NCI-H345 (cell line): Measurements from ENCODE around the gene UBA3.

Experiments
- DNase-seq: peaks from one replicate; lab custom pipeline; 2025; lab: John Stamatoyannopoulos, UW

Gene UBA3

DNA sequence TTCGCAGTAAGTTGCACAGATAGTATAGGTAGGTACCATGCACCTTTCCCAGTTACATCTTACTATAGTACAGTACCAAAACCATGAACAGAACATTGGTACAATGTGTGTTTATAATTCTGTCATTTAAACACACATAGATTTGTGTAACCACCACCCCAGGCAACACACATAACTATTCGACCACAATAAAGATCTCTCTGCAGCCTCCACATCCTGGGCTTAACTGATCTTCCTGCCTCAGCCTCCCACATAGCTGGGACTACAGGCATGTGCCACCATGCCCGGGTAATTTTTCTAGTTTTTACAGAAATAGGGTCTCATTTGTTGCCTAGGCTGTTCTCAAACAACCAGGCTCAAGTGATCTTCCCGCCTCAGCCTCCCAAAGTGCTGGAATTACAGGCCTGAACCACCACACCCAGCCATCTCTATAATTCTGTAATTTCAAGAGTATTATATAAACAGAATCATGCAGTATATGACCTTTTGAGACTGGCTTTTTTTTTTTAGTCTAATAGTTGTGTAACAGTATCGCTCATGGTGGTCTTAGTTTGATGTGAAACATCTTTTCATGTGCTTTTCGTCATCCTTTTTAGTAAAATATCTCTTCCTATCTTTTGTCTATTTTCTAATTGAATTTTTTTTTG is 14.7 kb downstream of the UBA3 start:
- DNase-seq: no peak

DNA sequence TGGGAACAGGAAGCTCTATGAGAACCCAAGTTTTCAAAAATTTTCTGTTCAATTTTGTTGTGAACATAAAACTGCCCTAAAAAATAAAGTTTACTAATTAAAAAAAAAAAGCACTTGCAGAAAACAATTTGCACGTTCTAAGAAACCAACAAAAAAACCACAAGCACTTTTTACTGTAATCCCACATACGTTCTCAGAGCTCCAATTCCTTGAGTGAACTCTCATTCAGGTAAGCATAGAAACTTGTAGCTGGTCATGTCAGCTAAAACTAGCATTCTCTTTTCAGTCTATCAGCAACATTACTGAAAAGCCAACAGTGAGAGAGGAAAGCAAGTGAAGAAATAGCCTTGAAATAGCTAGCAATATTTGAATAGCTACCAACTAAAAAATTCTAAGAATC is 16.5 kb downstream of the UBA3 start:
- DNase-seq: no peak

DNA sequence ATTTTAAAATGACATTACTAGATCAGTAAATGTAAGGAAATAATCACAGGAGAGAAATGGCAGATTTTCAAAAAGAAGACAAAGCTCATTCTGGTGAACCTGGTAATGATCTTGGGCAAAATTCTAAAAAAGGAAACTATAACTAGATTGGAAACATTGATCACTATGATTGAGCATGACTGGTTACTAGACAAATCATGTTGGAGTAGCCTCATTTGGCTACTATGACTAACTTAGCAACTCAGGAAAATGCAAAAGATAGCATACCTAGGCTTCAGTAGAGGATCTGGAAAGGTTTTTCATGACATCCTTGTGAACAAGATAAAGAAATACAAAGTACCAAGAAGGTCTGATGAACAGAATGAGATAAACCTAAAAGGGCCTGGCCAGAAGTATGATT is 20.5 kb downstream of the UBA3 start:
- DNase-seq: no peak

DNA sequence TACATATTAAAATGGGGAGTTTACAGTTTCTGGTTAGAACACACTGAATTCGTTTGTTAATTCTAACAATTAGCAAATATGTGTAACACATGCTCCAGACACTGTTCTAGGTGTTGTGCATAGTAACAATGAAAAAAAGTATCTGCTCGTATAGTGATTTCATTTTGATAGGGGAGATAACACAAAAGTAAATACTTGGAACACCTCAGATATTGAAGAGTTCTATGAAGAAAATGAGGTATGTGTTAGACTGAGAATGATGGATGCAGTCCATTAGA is 21.3 kb downstream of the UBA3 start:
- DNase-seq: no peak

DNA sequence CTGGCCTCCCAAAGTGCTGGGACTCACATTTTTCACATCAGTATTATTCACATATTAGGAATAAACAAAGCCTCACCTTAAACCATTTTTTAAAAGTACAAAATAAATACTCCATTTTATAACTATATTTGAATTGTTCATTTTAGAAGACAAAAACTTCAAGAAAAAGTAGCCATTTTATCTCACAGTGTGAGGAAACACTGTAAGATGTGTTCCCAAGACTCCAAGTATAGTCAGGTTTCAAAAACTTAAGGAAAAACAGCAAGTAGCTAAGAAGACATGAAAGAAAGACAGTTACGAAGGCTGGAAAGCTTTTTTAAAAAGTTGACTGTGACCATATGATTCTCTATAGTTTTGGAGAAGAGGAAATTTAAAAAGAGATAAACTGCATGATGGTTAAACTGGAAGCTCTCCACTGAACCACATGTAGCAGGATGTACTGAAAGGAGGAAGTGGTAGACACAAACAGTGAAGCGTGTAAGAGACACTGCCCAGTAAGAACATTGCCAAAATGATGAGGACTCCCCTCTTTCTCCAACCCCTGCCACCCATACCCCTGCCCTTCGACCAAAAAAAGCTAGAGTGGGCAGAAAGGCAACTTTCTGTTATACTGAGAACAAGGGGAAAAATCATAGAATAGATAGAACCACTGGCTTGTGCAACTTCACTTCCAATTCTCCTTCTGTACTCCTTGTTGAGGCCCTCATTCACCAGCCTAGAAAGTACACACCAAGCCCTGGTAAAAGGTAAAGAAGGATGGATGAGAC is 21.8 kb downstream of the UBA3 start:
- no peak for DNase-seq

DNA sequence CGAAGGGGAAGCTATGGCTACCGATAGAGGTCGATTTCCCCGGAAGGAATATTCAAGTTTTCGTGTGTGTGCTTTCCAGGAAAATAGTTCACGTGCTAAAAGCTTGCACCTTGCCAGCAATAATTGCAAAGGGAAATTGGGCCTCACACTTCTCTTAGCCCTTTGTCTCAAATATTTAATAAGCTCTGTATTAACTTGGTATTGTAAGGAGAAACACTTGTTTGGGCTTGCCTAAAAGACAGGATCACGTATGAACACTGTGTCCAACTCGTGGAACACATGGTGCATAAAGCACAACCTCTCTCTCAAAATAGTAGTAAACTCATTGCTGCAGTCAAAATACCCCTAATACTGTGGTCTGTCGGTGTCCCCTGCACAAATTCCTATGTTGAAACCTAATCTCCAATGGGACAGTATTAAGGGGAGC is 27.7 kb downstream of the UBA3 start:
- DNase-seq: no peak

DNA sequence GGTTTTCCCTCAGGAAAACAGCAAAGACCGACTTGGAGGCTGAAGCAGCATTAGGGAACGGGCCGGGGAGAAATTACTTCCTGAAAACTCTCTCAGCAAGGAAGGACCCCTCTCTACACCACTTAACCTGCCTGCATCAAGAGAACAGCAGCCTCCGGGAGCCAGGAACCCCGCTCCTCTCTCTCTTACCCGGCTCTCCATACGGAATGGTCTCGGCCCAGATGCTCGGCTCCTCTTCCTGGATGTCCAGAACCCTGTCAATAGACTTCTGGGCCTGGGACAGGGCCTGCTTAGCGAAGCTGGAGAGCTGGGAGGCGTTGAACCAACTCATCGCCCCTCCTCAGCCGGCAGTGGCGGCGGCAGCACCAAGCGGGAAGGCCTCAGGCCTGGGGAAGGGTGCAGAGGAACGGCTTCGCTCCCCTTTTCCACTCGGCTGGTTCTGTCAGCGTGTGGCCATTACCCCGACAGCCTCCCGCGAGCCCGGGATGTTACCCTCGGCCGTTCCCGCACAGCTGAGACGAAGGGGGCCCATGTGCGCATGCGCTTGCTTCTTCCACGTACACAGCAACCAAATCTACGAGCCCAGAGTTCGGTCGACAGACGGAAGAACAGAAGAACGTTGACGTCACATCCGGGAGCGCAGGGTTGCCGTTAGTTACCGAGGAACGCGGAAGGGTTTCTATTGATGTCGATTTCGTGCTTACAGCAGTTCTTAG is 28.3 kb downstream of the UBA3 start, which contains the start of gene TMF1:
TMF1 (minus strand) TSS at position 578 of the 716 bp plus-strand sequence; CDS start at position 331, 247 bp downstream.
- DNase-seq: no peak

DNA sequence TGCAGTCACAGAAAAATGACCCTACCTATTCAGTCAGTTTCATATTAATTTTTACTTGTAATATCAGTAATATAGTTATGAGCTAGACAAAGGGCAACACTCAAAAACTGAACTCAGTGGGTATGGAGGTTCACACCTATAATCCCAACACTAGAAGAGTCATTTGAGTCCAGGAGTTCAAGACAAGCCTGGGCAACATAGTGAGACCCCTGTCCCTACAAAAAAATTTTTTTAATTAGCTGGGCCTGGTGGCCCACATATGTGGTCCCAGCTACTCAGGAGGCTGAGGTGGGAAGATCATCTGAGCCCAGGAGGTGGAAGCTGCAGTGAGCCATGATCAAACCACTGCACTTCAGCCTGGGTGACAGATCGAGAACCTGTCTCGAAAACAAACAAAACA is 31.2 kb downstream of the UBA3 start:
- DNase-seq: no peak

DNA sequence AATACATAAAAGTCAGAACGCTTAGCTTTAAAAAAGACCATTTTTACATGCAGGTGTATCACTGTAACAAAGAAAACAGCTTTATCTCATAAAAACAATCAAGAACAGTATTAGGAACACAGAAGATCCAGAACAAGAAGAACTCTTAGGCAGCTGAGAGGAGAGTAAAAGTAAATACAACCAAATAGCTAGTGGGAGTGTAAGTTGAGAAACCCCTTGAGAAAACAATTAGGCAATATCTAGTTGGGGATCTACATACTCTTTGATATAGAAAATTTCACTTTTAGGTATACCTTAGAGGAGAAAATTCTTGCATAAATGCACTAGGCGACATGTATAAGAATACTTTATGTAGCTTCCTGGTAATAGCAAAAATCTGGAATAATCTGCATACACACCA is 35.6 kb downstream of the UBA3 start:
- DNase-seq: no peak

DNA sequence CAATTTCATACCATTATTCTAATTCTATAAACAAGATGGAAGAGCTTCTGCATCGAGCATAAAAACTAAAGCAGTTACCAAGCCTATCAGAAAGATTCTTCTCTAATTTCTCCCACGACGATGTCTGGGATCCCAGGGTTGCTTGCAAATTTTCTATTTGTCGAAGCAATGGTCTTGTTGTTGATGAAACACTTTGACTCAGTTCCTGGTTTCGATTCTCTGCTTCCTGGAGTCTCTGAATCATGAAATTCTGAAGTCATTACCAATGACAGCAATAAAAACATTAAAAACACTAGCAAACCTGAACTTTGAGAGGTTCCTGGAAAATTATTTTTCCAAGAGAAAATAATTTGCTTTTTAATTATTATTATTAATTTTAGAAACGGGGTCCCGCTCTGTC is 46.7 kb downstream of the UBA3 start:
- no peak for DNase-seq

DNA sequence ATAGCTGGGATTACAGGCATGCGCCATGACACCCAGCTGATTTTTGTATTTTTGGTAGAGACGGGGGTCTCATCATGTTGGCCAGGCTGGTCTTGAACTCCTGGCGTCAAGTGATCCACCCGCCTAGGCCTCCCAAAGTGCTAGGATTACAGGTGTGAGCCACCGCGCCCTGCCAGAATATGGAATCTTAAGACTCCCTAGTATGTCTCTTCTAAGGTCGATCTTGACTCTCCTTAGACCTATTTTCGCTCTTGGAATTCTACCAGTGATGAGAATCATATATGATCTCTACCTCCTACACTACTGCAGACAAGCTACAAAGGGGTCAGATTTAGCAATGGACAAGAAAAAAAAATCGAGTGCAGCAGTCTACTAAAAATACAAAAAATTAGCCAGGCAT is 47.4 kb downstream of the UBA3 start:
- DNase-seq: no peak

DNA sequence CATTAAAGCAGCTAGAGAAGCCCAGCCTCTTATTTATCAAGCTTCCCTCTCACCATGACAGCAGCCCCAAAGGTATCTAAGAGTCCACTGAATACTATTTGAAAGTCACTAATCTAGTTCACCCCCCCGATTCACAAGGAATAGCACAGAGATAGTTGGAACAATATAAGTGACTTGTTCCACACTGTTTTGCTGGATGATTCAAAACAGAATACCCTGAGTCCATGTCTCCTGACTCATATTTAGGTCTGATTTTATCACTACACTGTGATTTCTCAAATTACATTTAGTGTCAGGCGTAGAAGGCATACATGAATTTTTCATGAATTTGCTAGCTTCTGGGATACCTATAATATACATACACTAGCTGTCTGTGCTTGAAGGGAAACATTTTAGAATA is 48.0 kb downstream of the UBA3 start:
- no peak for DNase-seq

DNA sequence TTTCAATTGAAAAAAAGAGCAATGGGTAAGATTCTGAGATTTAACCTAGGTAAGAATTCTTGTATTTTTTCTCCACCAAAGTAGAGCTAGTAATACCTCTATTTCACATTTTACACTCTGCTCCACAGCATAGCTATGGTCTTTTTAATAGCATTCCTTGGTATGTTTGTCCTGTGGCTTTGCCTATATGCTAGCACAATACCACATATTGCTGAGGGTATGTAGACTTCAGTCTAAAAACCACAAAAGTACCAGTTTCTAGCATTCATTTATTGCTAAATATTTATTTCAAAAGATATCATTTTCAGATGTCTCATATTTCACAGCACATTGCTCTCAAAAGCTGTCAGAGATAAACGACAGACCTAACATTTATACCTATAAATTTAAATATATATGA is 48.5 kb downstream of the UBA3 start:
- DNase-seq: no peak

DNA sequence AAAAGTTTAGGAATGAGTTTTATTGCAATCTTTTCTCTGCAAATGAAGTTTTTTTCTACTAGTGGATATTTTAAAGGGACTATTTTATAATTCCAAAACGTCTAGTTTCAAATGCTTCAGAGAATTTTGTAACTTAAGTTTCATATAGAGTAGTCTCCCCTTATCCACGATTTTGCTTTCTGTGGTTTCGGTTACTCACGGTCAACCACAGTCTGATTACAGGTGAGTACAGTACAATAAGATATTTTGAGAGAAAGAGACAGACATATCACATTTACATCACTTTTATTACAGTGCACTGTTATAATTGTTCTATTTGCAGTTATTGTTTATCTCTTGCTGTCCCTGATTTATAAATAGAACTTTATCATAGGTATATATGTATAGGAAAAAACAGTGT is 59.3 kb downstream of the UBA3 start:
- DNase-seq: no peak

DNA sequence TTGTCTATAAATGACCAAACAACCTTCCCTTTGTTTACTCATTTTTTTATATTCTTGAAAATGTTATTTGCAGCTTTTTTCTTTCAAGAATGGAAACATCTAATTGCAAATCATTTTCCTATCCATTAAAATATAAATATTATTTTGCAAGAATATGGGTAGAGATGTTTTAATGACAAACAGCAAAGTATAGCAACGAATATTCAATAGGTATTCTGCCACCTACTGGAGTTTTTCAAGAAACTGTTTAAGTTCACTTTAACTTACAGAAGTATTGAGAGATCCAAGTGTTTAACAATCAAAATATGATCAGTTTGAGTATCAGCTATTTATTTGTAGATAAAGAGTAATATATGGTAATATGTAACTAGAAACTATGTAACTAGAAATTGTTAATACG is 59.7 kb downstream of the UBA3 start:
- DNase-seq: no peak

DNA sequence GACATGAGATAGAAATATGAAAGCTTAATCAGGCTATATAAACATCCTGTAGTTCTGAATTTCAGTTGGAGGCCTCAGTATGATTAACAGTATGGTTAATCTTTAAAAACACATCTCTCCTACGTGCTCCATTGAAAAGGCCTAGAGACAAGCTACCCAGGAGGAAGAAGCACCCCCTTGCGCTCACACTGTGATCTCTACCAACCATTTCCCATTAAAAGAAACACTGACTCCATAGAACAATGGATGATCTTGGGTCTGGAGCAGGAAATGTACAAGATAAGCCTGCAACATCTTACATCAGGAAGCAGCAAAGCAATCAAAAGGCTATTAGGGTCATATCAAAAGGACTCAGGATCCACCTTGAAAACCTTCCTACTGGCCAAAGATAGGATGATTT is 63.3 kb downstream of the UBA3 start:
- DNase-seq: no peak

DNA sequence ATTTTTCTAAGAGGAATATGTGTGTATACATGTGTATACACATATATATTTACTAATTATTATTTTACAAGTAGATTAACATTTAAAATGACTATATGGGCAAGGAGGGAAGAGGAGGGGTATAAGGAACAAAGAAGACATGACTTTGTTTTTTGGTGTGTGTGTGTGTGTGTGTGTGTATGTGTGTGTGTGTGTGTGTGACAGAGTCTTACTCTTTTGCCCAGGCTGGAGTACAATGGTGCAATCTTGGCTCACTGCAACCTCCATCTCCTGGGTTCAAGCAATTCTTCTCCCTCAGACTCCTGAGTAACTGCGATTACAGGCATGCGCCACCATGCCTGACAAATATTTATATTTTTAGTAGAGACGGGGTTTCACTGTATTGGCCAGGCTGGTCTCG is 64.1 kb downstream of the UBA3 start:
- no peak for DNase-seq

DNA sequence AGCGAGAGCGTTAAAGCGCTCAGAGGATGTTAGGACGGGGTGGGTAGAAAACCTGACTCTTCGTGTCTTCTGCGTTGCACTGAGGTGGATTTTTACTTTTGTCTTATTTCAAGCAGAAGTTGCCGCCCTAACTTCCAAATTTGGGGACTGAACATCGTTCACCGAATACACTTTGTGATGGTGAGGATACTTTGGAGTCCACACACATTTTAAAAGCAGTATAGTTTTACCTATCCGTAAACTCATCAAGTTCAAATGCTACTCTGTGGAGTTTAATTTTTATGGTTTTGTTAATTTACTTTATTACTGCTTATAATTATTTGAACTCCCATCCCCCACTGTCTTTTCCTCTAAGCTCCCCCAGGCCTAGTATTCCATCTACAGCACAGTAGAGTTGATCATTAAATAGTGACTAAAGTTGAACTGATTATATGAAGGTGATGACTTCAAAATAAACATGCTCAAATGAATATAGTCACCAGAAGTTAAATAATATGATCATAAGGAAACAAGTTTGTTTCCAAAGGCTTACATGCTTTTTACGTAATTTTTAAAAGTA is 66.1 kb downstream of the UBA3 start:
- DNase-seq: no peak

DNA sequence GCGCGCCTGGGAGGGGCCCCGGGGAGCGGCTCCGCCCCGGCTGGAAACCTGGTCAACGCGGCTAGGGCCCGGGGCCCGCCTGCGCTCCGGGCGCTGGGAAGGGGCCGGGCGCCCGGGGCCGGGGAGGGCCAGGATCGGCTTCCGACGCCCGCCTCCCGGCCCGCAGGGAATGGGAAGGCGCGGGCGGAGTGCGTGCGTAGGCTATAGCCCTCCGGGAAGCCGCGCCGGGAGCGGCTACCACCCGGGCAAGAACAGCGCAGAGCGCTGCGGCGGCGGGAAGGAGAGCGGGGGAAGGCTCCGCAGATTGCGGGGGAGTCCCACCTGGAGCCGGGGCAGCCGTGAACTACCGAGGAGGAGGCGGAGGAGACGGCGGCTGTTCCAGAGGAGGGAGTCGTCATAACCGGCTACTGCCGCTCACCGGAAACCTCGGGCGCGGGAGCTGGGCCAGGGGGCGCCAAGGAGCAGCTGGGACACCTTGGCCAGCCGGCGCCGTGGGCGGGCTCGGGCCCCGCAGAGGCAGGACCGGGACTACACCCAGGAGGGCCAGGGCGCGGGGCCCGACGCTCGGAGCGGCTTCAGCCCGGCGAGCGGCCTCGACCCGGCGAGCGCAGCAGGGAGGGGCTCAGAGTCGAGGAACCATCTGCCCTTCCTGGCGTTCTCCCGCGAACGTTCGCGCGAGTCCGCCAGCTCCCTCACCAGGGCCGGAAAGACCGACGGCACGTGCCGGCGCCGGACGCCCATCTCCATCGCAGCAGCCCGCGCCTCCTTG is 66.7 kb downstream of the UBA3 start, which contains the start of gene EOGT:
EOGT (minus strand) TSS at position 432 of the 769 bp plus-strand sequence. CDS start 3,838 bp downstream, outside the sequence.
- DNase-seq: peak; percentile 63

DNA sequence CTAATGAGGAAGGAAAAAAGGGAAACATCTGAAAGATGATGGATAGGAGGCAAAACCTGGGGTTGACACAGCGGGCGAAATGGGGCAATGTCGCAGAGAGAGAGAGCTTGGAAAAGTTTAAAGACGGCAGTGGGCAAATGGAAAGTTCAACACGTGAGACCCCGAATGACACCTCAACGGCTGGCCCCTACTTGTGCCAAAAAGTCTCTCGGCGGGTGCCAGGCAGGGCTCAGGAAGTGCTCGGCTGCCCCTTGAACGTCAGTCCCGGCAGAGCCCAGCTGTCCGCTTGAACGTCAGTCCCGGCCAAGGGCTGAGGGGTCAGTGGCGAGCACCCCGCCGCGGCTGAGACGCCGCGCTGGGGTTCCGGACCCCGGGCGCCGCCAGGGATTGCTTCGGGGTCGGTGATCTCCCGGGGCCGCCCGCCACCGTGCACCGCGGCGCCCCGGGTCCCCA is 67.3 kb downstream of the UBA3 start:
- DNase-seq: no peak

DNA sequence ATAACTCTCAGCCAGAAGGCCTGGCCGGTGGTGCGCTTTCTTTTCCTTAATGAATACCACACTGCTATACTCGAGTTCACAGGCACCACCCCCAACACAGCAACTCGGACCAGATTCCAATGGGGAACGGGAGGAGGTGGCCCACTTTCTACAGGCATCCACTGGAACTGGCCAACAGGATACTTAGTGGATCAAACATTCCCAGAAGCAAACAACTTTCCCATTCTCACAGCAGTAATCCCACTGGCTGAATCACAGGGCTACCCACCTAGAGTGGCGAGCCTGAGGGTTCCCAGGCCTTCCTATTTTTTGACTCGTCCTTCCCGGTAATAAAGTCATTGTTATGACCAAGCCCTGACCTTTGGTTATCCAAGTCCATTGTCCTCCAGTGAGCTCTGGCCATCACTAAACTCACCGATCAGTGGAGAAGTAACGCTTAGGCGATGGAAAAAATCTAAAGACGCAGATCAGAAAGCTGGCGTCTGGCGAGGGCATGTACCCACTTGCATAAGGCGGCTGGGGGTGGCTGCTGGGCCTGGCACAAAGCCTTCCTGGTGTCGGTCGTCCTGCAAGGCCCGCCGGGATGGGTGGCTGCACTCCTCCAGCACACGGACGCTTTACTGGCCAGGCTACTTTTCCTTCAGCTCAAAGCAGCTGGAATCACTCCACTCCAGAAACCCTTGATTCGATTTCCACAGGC is 67.9 kb downstream of the UBA3 start:
- no peak for DNase-seq
